ENCODE data around the gene SAXO1.

DNA sequence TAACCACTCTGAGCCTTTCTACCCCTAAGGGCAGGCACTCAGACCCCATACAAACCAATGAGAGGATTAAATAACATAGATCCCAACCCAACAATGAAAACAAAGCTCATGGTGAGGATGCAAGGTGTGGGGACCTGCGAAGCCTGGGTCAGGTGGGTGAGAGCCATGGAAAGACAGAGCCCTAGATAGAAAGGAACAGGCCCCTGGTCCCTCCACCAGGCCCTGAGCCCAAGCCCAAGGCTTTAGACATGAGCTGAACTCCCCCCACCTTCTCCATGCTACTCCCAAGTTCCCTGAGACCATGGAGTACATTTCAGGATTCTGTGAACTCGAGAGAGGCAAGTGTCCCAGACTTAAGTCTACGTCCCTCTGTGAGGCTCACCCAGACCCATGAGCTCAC, 106.5 kb downstream of the SAXO1 start:
- TF ChIP-seq, protein P1, sequence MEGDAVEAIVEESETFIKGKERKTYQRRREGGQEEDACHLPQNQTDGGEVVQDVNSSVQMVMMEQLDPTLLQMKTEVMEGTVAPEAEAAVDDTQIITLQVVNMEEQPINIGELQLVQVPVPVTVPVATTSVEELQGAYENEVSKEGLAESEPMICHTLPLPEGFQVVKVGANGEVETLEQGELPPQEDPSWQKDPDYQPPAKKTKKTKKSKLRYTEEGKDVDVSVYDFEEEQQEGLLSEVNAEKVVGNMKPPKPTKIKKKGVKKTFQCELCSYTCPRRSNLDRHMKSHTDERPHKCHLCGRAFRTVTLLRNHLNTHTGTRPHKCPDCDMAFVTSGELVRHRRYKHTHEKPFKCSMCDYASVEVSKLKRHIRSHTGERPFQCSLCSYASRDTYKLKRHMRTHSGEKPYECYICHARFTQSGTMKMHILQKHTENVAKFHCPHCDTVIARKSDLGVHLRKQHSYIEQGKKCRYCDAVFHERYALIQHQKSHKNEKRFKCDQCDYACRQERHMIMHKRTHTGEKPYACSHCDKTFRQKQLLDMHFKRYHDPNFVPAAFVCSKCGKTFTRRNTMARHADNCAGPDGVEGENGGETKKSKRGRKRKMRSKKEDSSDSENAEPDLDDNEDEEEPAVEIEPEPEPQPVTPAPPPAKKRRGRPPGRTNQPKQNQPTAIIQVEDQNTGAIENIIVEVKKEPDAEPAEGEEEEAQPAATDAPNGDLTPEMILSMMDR (IDR thresholded peaks at IDR 0.05), result no peak
- TF ChIP-seq POLR2A (IDR thresholded peaks at IDR 0.05) (no peak), POLR2AphosphoS5 (IDR thresholded peaks at IDR 0.05; ENCODE audit: insufficient read depth in 1 of 2, low read depth in 1 of 2) (no peak)

Measured in vagina (tissue), 2 donors.